NT2/D1 (cell line): ENCODE results near the gene HELB.

Experiments used
- SUZ12 ChIP-seq: IDR thresholded peaks from 2 replicates; pipeline ENCODE4 v1.6.1; 2011; ENCODE audit not compliant: insufficient read length, insufficient read depth; ENCODE audit errors: extremely low read depth
- YY1 ChIP-seq: IDR thresholded peaks from 2 replicates; pipeline ENCODE4 v1.6.1; 2011; ENCODE audit not compliant: insufficient read length, insufficient read depth
- ZNF274 ChIP-seq: IDR thresholded peaks from 2 replicates; pipeline ENCODE4 v1.6.1; 2011; ENCODE audit warnings: mild to moderate bottlenecking, low read depth, low read length

- no peak for TF ChIP-seq YY1
- TF ChIP-seq ZNF274 = no peak
- TF ChIP-seq SUZ12 = no peak
Observed at GRCh38 chr12:66331814-66332213, 29.5 kb downstream of the HELB start.
